GM12875 (cell line): ENCODE measurements around the gene TNRC18.

Experiments used
- H3K4me3 ChIP-seq: one replicate; pipeline ENCODE4 v1.5.1; 2011; ENCODE audit warnings: low read depth, low read length, control low read depth
- TF ChIP-seq, protein P1 (sequence below): IDR thresholded peaks from 2 replicates; pipeline ENCODE4 v1.5.1; 2011; ENCODE audit warnings: low read depth, mild to moderate bottlenecking, control low read depth, inconsistent platforms, low read length, moderate library complexity, borderline replicate concordance; ENCODE audit not compliant: insufficient read depth

The TNRC18 gene

DNA sequence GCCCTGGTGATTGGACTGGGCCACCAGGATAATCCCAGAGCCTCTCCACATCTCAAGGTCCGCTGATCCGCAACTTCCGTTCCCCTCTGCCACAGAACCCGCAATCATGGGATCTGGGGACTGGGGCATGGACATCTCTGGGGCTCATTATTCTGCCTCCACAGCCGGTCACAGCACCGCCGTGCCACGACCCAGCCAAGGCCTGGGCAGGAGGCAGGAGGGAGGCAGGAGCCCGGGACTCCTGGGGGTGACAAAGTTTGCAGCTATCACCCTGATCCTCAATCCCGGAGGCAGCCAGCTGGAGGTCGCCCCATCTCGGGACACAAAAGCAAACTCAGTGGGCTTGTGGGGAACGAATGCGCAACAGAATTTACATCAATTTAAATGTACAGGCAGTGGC lies 42.9 kb upstream of the TNRC18 start:
- TF ChIP-seq, protein P1, sequence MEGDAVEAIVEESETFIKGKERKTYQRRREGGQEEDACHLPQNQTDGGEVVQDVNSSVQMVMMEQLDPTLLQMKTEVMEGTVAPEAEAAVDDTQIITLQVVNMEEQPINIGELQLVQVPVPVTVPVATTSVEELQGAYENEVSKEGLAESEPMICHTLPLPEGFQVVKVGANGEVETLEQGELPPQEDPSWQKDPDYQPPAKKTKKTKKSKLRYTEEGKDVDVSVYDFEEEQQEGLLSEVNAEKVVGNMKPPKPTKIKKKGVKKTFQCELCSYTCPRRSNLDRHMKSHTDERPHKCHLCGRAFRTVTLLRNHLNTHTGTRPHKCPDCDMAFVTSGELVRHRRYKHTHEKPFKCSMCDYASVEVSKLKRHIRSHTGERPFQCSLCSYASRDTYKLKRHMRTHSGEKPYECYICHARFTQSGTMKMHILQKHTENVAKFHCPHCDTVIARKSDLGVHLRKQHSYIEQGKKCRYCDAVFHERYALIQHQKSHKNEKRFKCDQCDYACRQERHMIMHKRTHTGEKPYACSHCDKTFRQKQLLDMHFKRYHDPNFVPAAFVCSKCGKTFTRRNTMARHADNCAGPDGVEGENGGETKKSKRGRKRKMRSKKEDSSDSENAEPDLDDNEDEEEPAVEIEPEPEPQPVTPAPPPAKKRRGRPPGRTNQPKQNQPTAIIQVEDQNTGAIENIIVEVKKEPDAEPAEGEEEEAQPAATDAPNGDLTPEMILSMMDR = no peak
- H3K4me3 ChIP-seq = no peak overlapping the region

DNA sequence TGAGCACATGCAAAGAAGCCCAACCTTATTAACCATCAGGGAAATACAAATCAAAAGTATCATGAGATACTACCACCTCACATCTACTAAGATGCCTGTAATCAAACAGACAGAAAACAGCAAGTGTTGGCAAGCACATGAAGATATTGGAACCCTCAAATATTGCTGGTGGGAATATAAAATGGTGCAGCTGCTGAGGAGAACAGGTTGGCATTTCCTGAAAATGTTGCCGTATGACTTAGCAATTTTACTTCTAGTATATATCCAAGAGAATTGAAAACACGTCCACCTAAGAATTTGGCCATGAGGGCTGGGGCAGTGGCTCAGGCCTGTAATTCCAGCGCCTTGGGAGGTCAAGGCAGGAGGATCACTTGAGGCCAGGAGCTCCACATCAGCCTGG lies 39.4 kb upstream of the TNRC18 start:
- H3K4me3 ChIP-seq = no peak overlapping the region
- TF ChIP-seq, protein P1 = no peak

DNA sequence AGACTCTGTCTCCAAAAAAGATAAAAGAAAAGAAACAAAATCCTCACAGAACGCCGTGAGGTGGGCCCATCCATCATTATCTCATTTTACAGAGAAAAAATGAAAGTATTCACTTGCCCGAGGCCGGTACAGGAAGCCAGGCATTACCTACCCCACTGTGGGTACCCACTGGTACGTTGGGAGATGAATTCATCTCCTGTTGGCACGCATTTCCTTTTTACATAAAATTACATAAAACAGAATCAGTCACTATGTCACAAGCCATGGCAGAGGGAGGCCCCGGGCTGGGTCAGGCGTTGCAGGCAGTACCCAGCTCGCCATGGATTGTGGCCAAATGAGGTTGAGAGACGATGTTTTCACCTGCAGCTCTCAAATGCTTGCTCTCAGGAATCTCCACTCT lies 38.6 kb upstream of the TNRC18 start:
- no peak overlapping the region for H3K4me3 ChIP-seq
- TF ChIP-seq, protein P1 = no peak

DNA sequence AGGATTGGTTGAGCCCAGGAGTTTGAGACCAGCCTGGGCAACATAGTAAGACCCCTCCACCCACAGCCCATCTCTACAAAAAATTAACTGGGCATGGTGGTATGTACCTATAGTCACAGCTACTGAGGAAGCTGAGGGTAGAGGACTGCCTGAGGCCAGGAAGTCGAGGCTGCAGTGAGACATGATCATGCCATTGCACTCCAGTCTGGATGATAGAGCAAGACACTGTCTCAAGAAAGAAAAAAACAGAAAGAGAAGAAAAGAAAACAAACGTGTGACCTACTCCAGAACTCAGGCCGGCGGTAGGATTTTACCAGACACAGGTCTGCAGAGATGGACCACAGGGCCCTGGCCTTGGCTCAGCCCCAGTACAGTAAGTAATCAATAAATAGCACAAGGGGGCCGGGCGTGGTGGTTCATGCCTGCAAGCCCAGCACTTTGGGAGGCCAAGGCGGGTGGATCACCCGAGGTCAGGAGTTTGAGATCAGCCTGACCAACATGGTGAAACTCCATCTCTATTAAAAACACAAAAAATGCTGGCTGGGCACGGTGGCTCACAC lies 35.4 kb upstream of the TNRC18 start:
- no peak overlapping the region for H3K4me3 ChIP-seq
- TF ChIP-seq, protein P1 = no peak

DNA sequence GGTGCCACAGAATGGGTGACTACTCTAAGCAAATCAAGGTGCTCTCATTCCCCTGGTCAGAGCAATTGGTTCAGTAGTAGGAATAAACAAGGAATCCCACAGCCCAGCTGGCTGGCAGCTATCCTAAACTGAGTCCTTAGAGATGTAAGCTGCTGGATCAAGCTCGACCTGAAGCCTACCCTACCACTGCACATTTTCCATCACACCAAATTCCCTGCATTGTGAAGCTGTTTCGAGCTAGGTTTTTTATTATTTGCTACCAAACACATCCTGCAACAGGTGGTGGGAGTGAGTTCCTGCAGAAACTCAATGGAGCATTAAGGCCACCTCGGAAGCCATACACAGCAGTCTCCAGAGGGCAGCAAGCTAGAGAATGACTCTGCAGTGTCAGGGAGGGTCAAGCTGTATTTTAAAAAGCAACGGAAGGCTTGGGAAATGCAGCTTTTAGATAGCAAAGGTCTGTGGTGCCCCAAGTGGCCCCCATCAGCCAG lies 33.7 kb upstream of the TNRC18 start:
- no peak overlapping the region for H3K4me3 ChIP-seq
- TF ChIP-seq, protein P1 = no peak

DNA sequence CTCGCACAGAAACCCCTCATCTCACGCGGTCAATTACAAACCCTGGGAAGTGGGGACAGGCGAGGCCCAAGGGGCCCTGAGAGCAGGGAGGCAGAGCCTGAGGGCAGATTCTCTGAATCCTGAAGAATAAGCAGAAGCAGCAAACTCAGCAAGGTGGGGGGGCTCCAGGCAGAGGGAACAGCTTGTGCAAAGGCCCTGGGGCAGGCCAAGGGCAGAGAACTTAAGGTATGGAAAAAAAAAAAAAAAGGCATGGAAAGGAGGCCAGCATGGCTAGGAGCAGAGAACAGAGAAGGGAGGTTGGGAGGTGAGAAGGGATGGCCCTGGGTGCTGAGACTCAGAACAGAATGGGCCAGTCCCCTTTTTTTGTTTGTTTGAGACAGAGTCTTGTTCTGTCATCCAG lies 32.8 kb upstream of the TNRC18 start:
- TF ChIP-seq, protein P1 = no peak
- H3K4me3 ChIP-seq = no peak overlapping the region

DNA sequence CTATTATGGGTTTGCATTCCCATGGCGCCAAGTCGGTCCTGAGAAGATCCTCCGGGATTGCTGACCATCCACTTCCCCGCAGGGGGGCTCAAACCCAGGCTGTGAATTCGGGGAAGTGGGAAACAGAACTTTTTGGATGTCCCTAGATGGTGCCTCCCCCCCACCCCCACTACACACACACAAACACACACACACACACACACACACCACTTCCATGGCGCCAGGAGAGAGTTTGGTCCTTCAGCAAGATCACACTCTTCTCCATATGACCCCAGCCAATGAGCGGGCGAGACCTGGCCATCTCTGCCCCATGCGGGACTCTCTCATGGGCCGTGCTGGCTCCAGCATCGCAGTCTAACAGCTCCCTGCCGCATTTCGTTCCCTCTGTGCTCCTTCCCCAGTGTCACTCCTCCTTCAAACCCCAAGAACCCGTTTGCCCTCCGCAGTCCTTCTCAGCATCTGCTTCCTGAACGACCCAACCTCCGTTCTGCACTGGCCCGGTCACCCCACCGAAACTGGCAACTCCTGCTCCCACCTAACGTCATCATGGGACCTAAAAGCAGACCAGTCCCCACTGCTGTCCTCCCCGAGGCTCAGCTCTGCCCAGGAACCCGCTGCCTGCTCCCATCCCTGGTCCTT lies 32.1 kb upstream of the TNRC18 start:
- no peak overlapping the region for H3K4me3 ChIP-seq
- TF ChIP-seq, protein P1 = no peak
